Neural cell (in vitro differentiated cells): Measurements from ENCODE around the gene OTOP2. TPM values are rescaled to one million over a fixed set of nuclear protein-coding genes. Genes with fewer than 3 reads are reported as not detected.

Source experiments
- H2AFZ ChIP-seq: fragments of 200-600, 300-800 bp; sonication (generic), shearing (Covaris generic); 2 replicates; pipeline ENCODE4 v1.6.0; 2014; ENCODE audit warnings: low read depth, mild to moderate bottlenecking, antibody characterized with exemption, low read length, moderate library complexity
- H3F3A ChIP-seq: fragments of 200-600 bp; shearing (Covaris generic); 2 replicates; pipeline ENCODE4 v1.6.1; 2016; ENCODE audit warnings: mild to moderate bottlenecking, moderate library complexity, mixed read lengths, antibody characterized with exemption, low read length; ENCODE audit not compliant: insufficient read depth, poor library complexity, severe bottlenecking
- H3K27ac ChIP-seq: fragments of 200-600, 300-800 bp; sonication (generic), shearing (Covaris generic); 2 replicates; pipeline ENCODE4 v1.5.1; 2014; ENCODE audit warnings: mild to moderate bottlenecking, low read length, moderate library complexity
- H3K27me3 ChIP-seq: fragments of 300-800, 200-600 bp; sonication (generic), shearing (Covaris generic); 2 replicates; pipeline ENCODE4 v1.6.0; 2014; ENCODE audit warnings: mild to moderate bottlenecking, low read depth, low read length, moderate library complexity; ENCODE audit not compliant: insufficient read depth
- H3K36me3 ChIP-seq: fragments of 300-800, 200-600 bp; sonication (generic), shearing (Covaris generic); 2 replicates; pipeline ENCODE4 v1.5.1; 2014; ENCODE audit warnings: mild to moderate bottlenecking, antibody characterized with exemption, low read length, moderate library complexity; ENCODE audit not compliant: insufficient read depth
- H3K4me2 ChIP-seq: fragments of 300-800, 200-600 bp; sonication (generic), shearing (Covaris generic); 2 replicates; pipeline ENCODE4 v1.6.0; 2014; ENCODE audit warnings: mild to moderate bottlenecking, low read length
- H3K4me3 ChIP-seq: fragments of 300-800, 200-600 bp; sonication (generic), shearing (Covaris generic); 2 replicates; pipeline ENCODE4 v1.5.1; 2014; ENCODE audit warnings: mild to moderate bottlenecking, low read length, moderate library complexity
- H3K79me2 ChIP-seq: fragments of 200-600 bp; shearing (Covaris generic); replicated peaks from 2 replicates; pipeline ENCODE4 v1.6.0; 2014; ENCODE audit warnings: mild to moderate bottlenecking, low read length, moderate library complexity; ENCODE audit not compliant: insufficient read depth
- H3K9ac ChIP-seq: fragments of 300-800, 200-600 bp; sonication (generic), shearing (Covaris generic); 2 replicates; pipeline ENCODE4 v1.6.1; 2016; ENCODE audit warnings: mild to moderate bottlenecking, low read length, mixed read lengths
- H3K9me2 ChIP-seq: fragments of 200-600 bp; shearing (Covaris generic); 2 replicates; pipeline ENCODE4 v1.6.1; 2016; ENCODE audit warnings: mild to moderate bottlenecking, low read length, mixed read lengths; ENCODE audit not compliant: insufficient read depth
- H3K9me3 ChIP-seq: fragments of 200-600, 300-800 bp; sonication (generic), shearing (Covaris generic); 2 replicates; pipeline ENCODE4 v1.6.1; 2016; ENCODE audit warnings: mild to moderate bottlenecking, mixed run types, low read length, moderate library complexity, mixed read lengths
- H4K20me1 ChIP-seq: fragments of 200-600 bp; shearing (Covaris generic); 2 replicates; pipeline ENCODE4 v1.6.1; 2016; ENCODE audit warnings: mild to moderate bottlenecking, mixed run types; ENCODE audit not compliant: insufficient read depth
- CTCF ChIP-seq: fragments of 450-650 bp; IDR thresholded peaks from 2 replicates; pipeline ENCODE4 v1.5.1; 2014; ENCODE audit warnings: antibody characterized with exemption, mild to moderate bottlenecking, moderate library complexity; ENCODE audit not compliant: poor library complexity, severe bottlenecking
- EP300 ChIP-seq: fragments of 450-650 bp; conservative IDR thresholded peaks from 2 replicates; pipeline ENCODE4 v1.6.1; 2014; ENCODE audit warnings: antibody characterized with exemption, mild to moderate bottlenecking, moderate library complexity; ENCODE audit not compliant: poor library complexity, severe bottlenecking
- EZH2 ChIP-seq: fragments of 200-600, 300-800 bp; shearing (Covaris generic), sonication (generic); IDR thresholded peaks from 2 replicates; pipeline ENCODE4 v1.6.1; 2014; ENCODE audit warnings: antibody characterized with exemption, low read length, borderline replicate concordance, mild to moderate bottlenecking; ENCODE audit not compliant: insufficient read depth, poor library complexity, severe bottlenecking
- MXI1 ChIP-seq: fragments of 450-650 bp; conservative IDR thresholded peaks from 2 replicates; pipeline ENCODE4 v1.6.1; 2014; ENCODE audit warnings: antibody characterized with exemption, mild to moderate bottlenecking; ENCODE audit not compliant: poor library complexity, severe bottlenecking
- POLR2AphosphoS5 ChIP-seq: IDR thresholded peaks from 2 replicates; pipeline ENCODE4 v1.6.1; 2012
- RAD21 ChIP-seq: fragments of 450-650 bp; conservative IDR thresholded peaks from 2 replicates; pipeline ENCODE4 v1.6.1; 2014; ENCODE audit warnings: antibody characterized with exemption, mild to moderate bottlenecking, moderate library complexity
- REST ChIP-seq: IDR thresholded peaks from 2 replicates; pipeline ENCODE4 v1.6.1; 2012; ENCODE audit warnings: borderline replicate concordance
- SMC3 ChIP-seq: fragments of 450-650 bp; conservative IDR thresholded peaks from 2 replicates; pipeline ENCODE4 v1.6.1; 2014; ENCODE audit warnings: antibody characterized with exemption, mild to moderate bottlenecking, moderate library complexity; ENCODE audit not compliant: poor library complexity
- TAF1 ChIP-seq: IDR thresholded peaks from 2 replicates; pipeline ENCODE4 v1.6.1; 2012; ENCODE audit warnings: low read depth
- polyA plus RNA-seq: library from polyadenylated mRNA; depleted of rRNA; stranded (reverse); fragments of >200 nt; gene quantifications from 2 replicates; pipeline ENCODE4 v1.2.3, GENCODE V29; 2014

The OTOP2 gene
- polyA plus RNA-seq, 1 donor from 2014 or later: not detected

- Histone ChIP-seq H3K9me2 (no peaks in the 10 kb centered on the region), H3K27me3 (peaks cover 45% of the 10 kb centered on the region), H3K27ac (no peak overlapping the region), H3K79me2 (no peaks in the 10 kb centered on the region), H3F3A (no peaks in the 10 kb centered on the region), H2AFZ (no peak overlapping the region), H3K4me2 (no peak overlapping the region), H3K36me3 (no peaks in the 10 kb centered on the region), H3K9me3 (no peaks in the 10 kb centered on the region), H3K9ac (no peak overlapping the region), H3K4me3 (no peak overlapping the region), H4K20me1 (no peaks in the 10 kb centered on the region)
- no peak for TF ChIP-seq CTCF
- TF ChIP-seq POLR2AphosphoS5: no peak
- TF ChIP-seq EP300: no peak
- no peak for TF ChIP-seq MXI1
- no peak for TF ChIP-seq EZH2
- no peak for TF ChIP-seq REST
- TF ChIP-seq RAD21: no peak
- TF ChIP-seq SMC3: no peak
- TF ChIP-seq TAF1: no peak
Measured at GRCh38 chr17:74921769-74922168, 2.3 kb upstream of the OTOP2 start.

- H4K20me1 ChIP-seq: no peaks in the 10 kb centered on the region
- peaks cover 49% of the 10 kb centered on the region for H3K27me3 ChIP-seq
- no peak overlapping the region for H3K4me2 ChIP-seq
Measured at GRCh38 chr17:74922172-74922571, 1.9 kb upstream of the OTOP2 start.

More at GRCh38 chr17:74922172-74922571, 1.9 kb upstream of the OTOP2 start:
- no peaks in the 10 kb centered on the region for H3F3A ChIP-seq
- no peak overlapping the region for H3K27ac ChIP-seq
- H3K9ac ChIP-seq: no peak overlapping the region
- no peaks in the 10 kb centered on the region for H3K9me3 ChIP-seq
- TF ChIP-seq TAF1 (no peak), EP300 (no peak), SMC3 (no peak), RAD21 (no peak), POLR2AphosphoS5 (no peak), REST (no peak), EZH2 (no peak), MXI1 (no peak), CTCF (no peak)
- no peak overlapping the region for H3K4me3 ChIP-seq
- H3K36me3 ChIP-seq: no peaks in the 10 kb centered on the region
- H3K79me2 ChIP-seq: no peaks in the 10 kb centered on the region
- no peaks in the 10 kb centered on the region for H3K9me2 ChIP-seq
- no peak overlapping the region for H2AFZ ChIP-seq
